SK-N-SH treated with all-trans-retinoic acid at 6 μM for 48 hours (cell line): ENCODE results near the gene SIRT6.

ENCODE experiments used
- ARNTL ChIP-seq: fragments of 450-650 bp; formaldehyde crosslinking; IDR thresholded peaks from 2 replicates; pipeline ENCODE4 v1.5.0; 2020; ENCODE audit warnings: low read depth, mild to moderate bottlenecking, moderate library complexity, borderline replicate concordance
- BACH2 ChIP-seq: fragments of 250-450 bp; sonication (Bioruptor Pico); IDR thresholded peaks from 2 replicates; pipeline ENCODE4 v1.9.0; 2021; ENCODE audit warnings: mild to moderate bottlenecking, borderline replicate concordance
- CSDC2 ChIP-seq: fragments of 250-450 bp; sonication (Bioruptor Pico); IDR thresholded peaks from 2 replicates; pipeline ENCODE4 v1.5.0; 2020; ENCODE audit warnings: mild to moderate bottlenecking, moderate library complexity
- GLIS3 ChIP-seq: fragments of 250-450 bp; sonication (Bioruptor Pico); IDR thresholded peaks from 2 replicates; pipeline ENCODE4 v1.5.0; 2020; ENCODE audit warnings: mild to moderate bottlenecking, moderate library complexity
- OSR1 ChIP-seq: fragments of 250-450 bp; sonication (Bioruptor Pico); IDR thresholded peaks from 2 replicates; pipeline ENCODE4 v1.8.0; 2022; ENCODE audit warnings: moderate library complexity, mild to moderate bottlenecking, inconsistent platforms
- RARB ChIP-seq: fragments of 250-450 bp; sonication (Bioruptor Pico); IDR thresholded peaks from 2 replicates; pipeline ENCODE4 v1.8.0; 2021; ENCODE audit warnings: mild to moderate bottlenecking, moderate library complexity
- SNAI2 ChIP-seq: fragments of 250-450 bp; sonication (Bioruptor Pico); IDR thresholded peaks from 2 replicates; pipeline ENCODE4 v1.5.0; 2020; ENCODE audit warnings: mild to moderate bottlenecking, moderate library complexity
- TCF4 ChIP-seq: fragments of 250-450 bp; sonication (Bioruptor Pico); IDR thresholded peaks from 2 replicates; pipeline ENCODE4 v1.8.0; 2021; ENCODE audit warnings: mild to moderate bottlenecking, moderate library complexity, borderline replicate concordance
- TOX ChIP-seq: fragments of 250-450 bp; sonication (Bioruptor Pico); IDR thresholded peaks from 2 replicates; pipeline ENCODE4 v1.8.0; 2021; ENCODE audit warnings: mild to moderate bottlenecking, moderate library complexity, borderline replicate concordance
- ZFP3 ChIP-seq: fragments of 250-450 bp; sonication (Bioruptor Pico); IDR thresholded peaks from 2 replicates; pipeline ENCODE4 v1.5.0; 2020; ENCODE audit warnings: mild to moderate bottlenecking, moderate library complexity
- ZNF70 ChIP-seq: fragments of 450-650 bp; formaldehyde crosslinking; IDR thresholded peaks from 2 replicates; pipeline ENCODE4 v1.5.0; 2020; ENCODE audit warnings: mild to moderate bottlenecking, moderate library complexity

DNA sequence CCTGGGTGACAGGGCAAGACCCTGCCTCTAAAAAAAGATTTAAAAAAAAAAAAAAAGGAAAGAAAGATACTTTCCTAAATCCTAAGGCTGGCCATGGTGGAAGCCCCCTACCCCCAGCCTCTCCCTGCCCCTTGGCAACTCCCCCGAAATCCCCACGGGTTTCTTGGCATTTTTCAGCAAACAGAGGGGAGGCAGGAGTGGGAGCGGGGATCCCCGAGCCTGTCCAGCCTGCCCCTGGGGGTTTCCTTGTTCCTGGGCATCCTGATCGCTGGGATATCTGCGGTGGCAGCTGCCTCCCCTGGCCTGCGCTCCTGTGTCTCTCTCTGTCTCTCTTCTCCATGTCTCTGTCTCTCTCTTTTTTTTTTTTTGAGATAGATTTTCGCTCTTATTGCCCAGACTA, 43.5 kb upstream of the SIRT6 start:
- TF ChIP-seq OSR1 (CRISPR knock-in tag) (no peak), ZFP3 (CRISPR knock-in tag) (no peak), CSDC2 (no peak), ZNF70 (CRISPR knock-in tag) (no peak), BACH2 (CRISPR knock-in tag) (no peak), TOX (CRISPR knock-in tag) (no peak), RARB (CRISPR knock-in tag) (no peak), TCF4 (no peak), ARNTL (CRISPR knock-in tag) (no peak), SNAI2 (no peak), GLIS3 (CRISPR knock-in tag) (no peak)
